ENCODE data around the gene SORCS2.

SORCS2 gene

GRCh38 chr4:7192252-7193029, at the start of gene SORCS2:
SORCS2 (plus strand) TSS chr4:7192538.
- H3K9ac ChIP-seq (ENCODE audit: low read depth, low read length) = peak within 1 kb of the TSS; percentile 58
- H3K36me3 ChIP-seq (ENCODE audit: insufficient read depth, low read length) = no peaks in the 10 kb centered on the region
- H3K9me3 ChIP-seq (ENCODE audit: control insufficient read depth, insufficient read depth, low read length) = no peaks in the 10 kb centered on the region
- 0 out of 2 replicates have a peak, but pooled peaks cover 4% of the 10 kb centered on the region for H3K4me1 ChIP-seq (ENCODE audit: insufficient read depth, low read length)

GRCh38 chr4:7144374-7145290, 47.7 kb upstream of the SORCS2 start:
- H3K9me3 ChIP-seq (ENCODE audit: control insufficient read depth, insufficient read depth, low read length) = no peaks in the 10 kb centered on the region
- no peak overlapping the region for H3K9ac ChIP-seq (ENCODE audit: low read depth, low read length)
- H3K4me1 ChIP-seq (ENCODE audit: insufficient read depth, low read length) = no peaks in the 10 kb centered on the region
- no peaks in the 10 kb centered on the region for H3K36me3 ChIP-seq (ENCODE audit: insufficient read depth, low read length)

- Histone ChIP-seq H3K9me3 (ENCODE audit: control insufficient read depth, insufficient read depth, low read length) (no peaks in the 10 kb centered on the region), H3K9ac (ENCODE audit: low read depth, low read length) (no peak overlapping the region), H3K36me3 (ENCODE audit: insufficient read depth, low read length) (no peaks in the 10 kb centered on the region), H3K4me1 (ENCODE audit: insufficient read depth, low read length) (no peaks in the 10 kb centered on the region)
Measured at GRCh38 chr4:7145291-7145934, 46.9 kb upstream of the SORCS2 start.

GRCh38 chr4:7146059-7146785, 46.1 kb upstream of the SORCS2 start:
- Histone ChIP-seq H3K36me3 (ENCODE audit: insufficient read depth, low read length) (no peaks in the 10 kb centered on the region), H3K9ac (ENCODE audit: low read depth, low read length) (no peak overlapping the region), H3K9me3 (ENCODE audit: control insufficient read depth, insufficient read depth, low read length) (no peaks in the 10 kb centered on the region), H3K4me1 (ENCODE audit: insufficient read depth, low read length) (no peaks in the 10 kb centered on the region)

GRCh38 chr4:7146786-7147115, 45.6 kb upstream of the SORCS2 start:
- Histone ChIP-seq H3K9ac (ENCODE audit: low read depth, low read length) (no peak overlapping the region), H3K36me3 (ENCODE audit: insufficient read depth, low read length) (no peaks in the 10 kb centered on the region), H3K4me1 (ENCODE audit: insufficient read depth, low read length) (no peaks in the 10 kb centered on the region), H3K9me3 (ENCODE audit: control insufficient read depth, insufficient read depth, low read length) (no peaks in the 10 kb centered on the region)

GRCh38 chr4:7147261-7147660, 45.1 kb upstream of the SORCS2 start:
- no peaks in the 10 kb centered on the region for H3K36me3 ChIP-seq (ENCODE audit: insufficient read depth, low read length)

GRCh38 chr4:7147661-7148310, 44.6 kb upstream of the SORCS2 start:
- H3K9me3 ChIP-seq (ENCODE audit: control insufficient read depth, insufficient read depth, low read length) = no peaks in the 10 kb centered on the region
- no peaks in the 10 kb centered on the region for H3K36me3 ChIP-seq (ENCODE audit: insufficient read depth, low read length)
- no peaks in the 10 kb centered on the region for H3K4me1 ChIP-seq (ENCODE audit: insufficient read depth, low read length)
- H3K9ac ChIP-seq (ENCODE audit: low read depth, low read length) = no peak overlapping the region

More at GRCh38 chr4:7147261-7147660, 45.1 kb upstream of the SORCS2 start:
- H3K9ac ChIP-seq (ENCODE audit: low read depth, low read length) = no peak overlapping the region
- H3K9me3 ChIP-seq (ENCODE audit: control insufficient read depth, insufficient read depth, low read length) = no peaks in the 10 kb centered on the region
- no peaks in the 10 kb centered on the region for H3K4me1 ChIP-seq (ENCODE audit: insufficient read depth, low read length)

GRCh38 chr4:7148337-7148736, 44.0 kb upstream of the SORCS2 start:
- no peaks in the 10 kb centered on the region for H3K4me1 ChIP-seq (ENCODE audit: insufficient read depth, low read length)
- no peaks in the 10 kb centered on the region for H3K9me3 ChIP-seq (ENCODE audit: control insufficient read depth, insufficient read depth, low read length)
- H3K36me3 ChIP-seq (ENCODE audit: insufficient read depth, low read length) = no peaks in the 10 kb centered on the region
- no peak overlapping the region for H3K9ac ChIP-seq (ENCODE audit: low read depth, low read length)

GRCh38 chr4:7150036-7150635, 42.2 kb upstream of the SORCS2 start:
- no peaks in the 10 kb centered on the region for H3K9me3 ChIP-seq (ENCODE audit: control insufficient read depth, insufficient read depth, low read length)
- H3K36me3 ChIP-seq (ENCODE audit: insufficient read depth, low read length) = no peaks in the 10 kb centered on the region
- no peaks in the 10 kb centered on the region; the same call in 1 of the 2 replicates for H3K4me1 ChIP-seq (ENCODE audit: insufficient read depth, low read length)
- H3K9ac ChIP-seq (ENCODE audit: low read depth, low read length) = no peak overlapping the region

- H3K9me3 ChIP-seq (ENCODE audit: control insufficient read depth, insufficient read depth, low read length) = no peaks in the 10 kb centered on the region
- H3K4me1 ChIP-seq (ENCODE audit: insufficient read depth, low read length) = peaks cover 9% of the 10 kb centered on the region; the same call in 1 of the 2 replicates
- no peak overlapping the region for H3K9ac ChIP-seq (ENCODE audit: low read depth, low read length)
- no peaks in the 10 kb centered on the region for H3K36me3 ChIP-seq (ENCODE audit: insufficient read depth, low read length)
Measured at GRCh38 chr4:7151668-7152227, 40.6 kb upstream of the SORCS2 start.

- Histone ChIP-seq H3K9ac (ENCODE audit: low read depth, low read length) (no peak overlapping the region), H3K4me1 (ENCODE audit: insufficient read depth, low read length) (peaks cover 9% of the 10 kb centered on the region; the same call in 1 of the 2 replicates), H3K9me3 (ENCODE audit: control insufficient read depth, insufficient read depth, low read length) (no peaks in the 10 kb centered on the region), H3K36me3 (ENCODE audit: insufficient read depth, low read length) (no peaks in the 10 kb centered on the region)
Measured at GRCh38 chr4:7153711-7154110, 38.6 kb upstream of the SORCS2 start.

- Histone ChIP-seq H3K9ac (ENCODE audit: low read depth, low read length) (no peak overlapping the region), H3K4me1 (ENCODE audit: insufficient read depth, low read length) (peaks cover 9% of the 10 kb centered on the region; the same call in 1 of the 2 replicates), H3K9me3 (ENCODE audit: control insufficient read depth, insufficient read depth, low read length) (no peaks in the 10 kb centered on the region), H3K36me3 (ENCODE audit: insufficient read depth, low read length) (no peaks in the 10 kb centered on the region)
Measured at GRCh38 chr4:7154351-7154981, 37.9 kb upstream of the SORCS2 start.
